Retinal pigment epithelial cell (primary cell): ENCODE results near the gene MEF2C.

Source experiments
- DNase-seq: peaks from one replicate; pipeline ENCODE4 v3.0.0-alpha.2; 2010; ENCODE audit warnings: low read depth
- H3K4me3 ChIP-seq: 2 replicates; pipeline ENCODE4 v1.5.1; 2011; ENCODE audit warnings: mild to moderate bottlenecking, low read length, control low read depth, moderate library complexity
- CTCF ChIP-seq: conservative IDR thresholded peaks from 2 replicates; pipeline ENCODE4 v1.5.1; 2011; ENCODE audit warnings: low read depth, low read length, control low read depth, inconsistent platforms

MEF2C gene

GRCh38 chr5:88846434-88846833 is 36.5 kb downstream of the MEF2C start:
- no peak for DNase-seq
- no peak overlapping the region for H3K4me3 ChIP-seq
- no peak for TF ChIP-seq CTCF

- H3K4me3 ChIP-seq: no peak overlapping the region
- no peak for DNase-seq
- no peak for TF ChIP-seq CTCF
Measured at GRCh38 chr5:88845081-88845697, 37.8 kb downstream of the MEF2C start.

GRCh38 chr5:88842784-88843183 is 40.2 kb downstream of the MEF2C start:
- no peak for TF ChIP-seq CTCF
- no peak for DNase-seq
- H3K4me3 ChIP-seq: no peak overlapping the region

- H3K4me3 ChIP-seq: no peak overlapping the region
- no peak for TF ChIP-seq CTCF
- DNase-seq: no peak
Measured at GRCh38 chr5:88841212-88841611, 41.8 kb downstream of the MEF2C start.

- H3K4me3 ChIP-seq: no peak overlapping the region
- TF ChIP-seq CTCF: no peak
- no peak for DNase-seq
Measured at GRCh38 chr5:88840495-88840894, 42.5 kb downstream of the MEF2C start.

- DNase-seq: no peak
- no peak overlapping the region for H3K4me3 ChIP-seq
- no peak for TF ChIP-seq CTCF
Measured at GRCh38 chr5:88839238-88839637, 43.7 kb downstream of the MEF2C start.

- TF ChIP-seq CTCF: no peak
- no peak for DNase-seq
- no peak overlapping the region for H3K4me3 ChIP-seq
Measured at GRCh38 chr5:88838500-88838899, 44.5 kb downstream of the MEF2C start.
